ENCODE results near the gene ZBED3.

ZBED3 gene

DNA sequence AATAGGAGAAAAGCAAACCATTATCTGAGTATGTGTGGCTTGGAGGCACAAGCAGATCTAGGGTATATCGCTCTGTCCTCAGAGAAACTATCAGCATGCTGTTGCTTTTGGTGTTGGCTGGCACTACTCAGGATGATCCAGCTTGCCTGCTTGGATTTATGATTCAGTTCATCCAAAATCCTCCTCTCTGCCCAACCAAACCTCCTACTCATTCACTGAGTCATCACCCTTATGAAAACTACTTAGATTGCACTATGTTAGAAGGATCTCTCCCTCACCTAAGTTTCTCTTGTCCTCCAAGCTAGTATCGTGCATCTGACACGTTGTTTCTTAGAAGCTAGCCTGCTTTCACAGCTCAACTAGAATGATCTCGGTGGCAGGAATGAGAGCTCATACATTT is 14.2 kb upstream of the ZBED3 start:
- Histone ChIP-seq H3K9ac (no peak overlapping the region), H3K36me3 (ENCODE audit: insufficient read depth) (no peaks in the 10 kb centered on the region), H4K20me1 (ENCODE audit: insufficient read depth) (no peaks in the 10 kb centered on the region), H2AFZ (ENCODE audit: low read depth) (no peak overlapping the region), H3K4me1 (ENCODE audit: low read depth, poor library complexity, severe bottlenecking) (no peaks in the 10 kb centered on the region), H3K27ac (no peak overlapping the region), H3K4me3 (IDR thresholded peaks at IDR 0.05; ENCODE audit: insufficient read depth, low read depth, low read length) (no peak overlapping the region), H3K4me2 (no peak overlapping the region), H3K27me3 (ENCODE audit: insufficient read depth, low read depth) (no peaks in the 10 kb centered on the region), H3K79me2 (ENCODE audit: insufficient read depth, low read depth) (no peaks in the 10 kb centered on the region)
- TF ChIP-seq, protein P1, sequence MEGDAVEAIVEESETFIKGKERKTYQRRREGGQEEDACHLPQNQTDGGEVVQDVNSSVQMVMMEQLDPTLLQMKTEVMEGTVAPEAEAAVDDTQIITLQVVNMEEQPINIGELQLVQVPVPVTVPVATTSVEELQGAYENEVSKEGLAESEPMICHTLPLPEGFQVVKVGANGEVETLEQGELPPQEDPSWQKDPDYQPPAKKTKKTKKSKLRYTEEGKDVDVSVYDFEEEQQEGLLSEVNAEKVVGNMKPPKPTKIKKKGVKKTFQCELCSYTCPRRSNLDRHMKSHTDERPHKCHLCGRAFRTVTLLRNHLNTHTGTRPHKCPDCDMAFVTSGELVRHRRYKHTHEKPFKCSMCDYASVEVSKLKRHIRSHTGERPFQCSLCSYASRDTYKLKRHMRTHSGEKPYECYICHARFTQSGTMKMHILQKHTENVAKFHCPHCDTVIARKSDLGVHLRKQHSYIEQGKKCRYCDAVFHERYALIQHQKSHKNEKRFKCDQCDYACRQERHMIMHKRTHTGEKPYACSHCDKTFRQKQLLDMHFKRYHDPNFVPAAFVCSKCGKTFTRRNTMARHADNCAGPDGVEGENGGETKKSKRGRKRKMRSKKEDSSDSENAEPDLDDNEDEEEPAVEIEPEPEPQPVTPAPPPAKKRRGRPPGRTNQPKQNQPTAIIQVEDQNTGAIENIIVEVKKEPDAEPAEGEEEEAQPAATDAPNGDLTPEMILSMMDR (conservative IDR thresholded peaks at IDR 0.05; ENCODE audit: low read depth, low read length): no peak

DNA sequence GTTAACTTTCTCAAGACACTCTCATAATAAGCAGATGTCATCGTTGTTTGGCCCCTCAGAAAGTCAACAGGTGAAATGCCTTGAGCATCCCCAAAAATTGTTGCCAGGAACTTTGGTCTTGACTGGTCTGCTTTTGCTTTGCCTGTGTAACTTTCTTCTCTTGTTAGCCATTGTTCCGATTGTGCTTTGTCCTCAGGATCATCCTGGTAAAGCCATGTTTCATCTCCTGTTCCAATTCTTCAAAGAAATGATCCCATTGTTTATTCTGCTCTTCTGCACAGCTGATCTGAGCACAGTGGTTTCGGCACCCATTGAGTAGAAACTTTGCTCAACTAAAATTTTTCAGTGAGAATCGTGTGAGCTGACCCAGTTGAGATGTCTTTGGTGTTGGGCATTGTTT is 8.1 kb upstream of the ZBED3 start:
- no peaks in the 10 kb centered on the region for H4K20me1 ChIP-seq (ENCODE audit: insufficient read depth)
- no peaks in the 10 kb centered on the region for H3K27me3 ChIP-seq (ENCODE audit: insufficient read depth, low read depth)
- no peak overlapping the region for H3K4me2 ChIP-seq
- no peak overlapping the region for H3K27ac ChIP-seq
- H3K36me3 ChIP-seq (ENCODE audit: insufficient read depth): no peaks in the 10 kb centered on the region
- H3K4me3 ChIP-seq (IDR thresholded peaks at IDR 0.05; ENCODE audit: insufficient read depth, low read depth, low read length): no peak overlapping the region
- no peak overlapping the region for H3K9ac ChIP-seq
- H3K4me1 ChIP-seq (ENCODE audit: low read depth, poor library complexity, severe bottlenecking): no peaks in the 10 kb centered on the region
- H2AFZ ChIP-seq (ENCODE audit: low read depth): no peak overlapping the region
- H3K79me2 ChIP-seq (ENCODE audit: insufficient read depth, low read depth): no peaks in the 10 kb centered on the region
- TF ChIP-seq, protein P1 (conservative IDR thresholded peaks at IDR 0.05; ENCODE audit: low read depth, low read length): no peak

DNA sequence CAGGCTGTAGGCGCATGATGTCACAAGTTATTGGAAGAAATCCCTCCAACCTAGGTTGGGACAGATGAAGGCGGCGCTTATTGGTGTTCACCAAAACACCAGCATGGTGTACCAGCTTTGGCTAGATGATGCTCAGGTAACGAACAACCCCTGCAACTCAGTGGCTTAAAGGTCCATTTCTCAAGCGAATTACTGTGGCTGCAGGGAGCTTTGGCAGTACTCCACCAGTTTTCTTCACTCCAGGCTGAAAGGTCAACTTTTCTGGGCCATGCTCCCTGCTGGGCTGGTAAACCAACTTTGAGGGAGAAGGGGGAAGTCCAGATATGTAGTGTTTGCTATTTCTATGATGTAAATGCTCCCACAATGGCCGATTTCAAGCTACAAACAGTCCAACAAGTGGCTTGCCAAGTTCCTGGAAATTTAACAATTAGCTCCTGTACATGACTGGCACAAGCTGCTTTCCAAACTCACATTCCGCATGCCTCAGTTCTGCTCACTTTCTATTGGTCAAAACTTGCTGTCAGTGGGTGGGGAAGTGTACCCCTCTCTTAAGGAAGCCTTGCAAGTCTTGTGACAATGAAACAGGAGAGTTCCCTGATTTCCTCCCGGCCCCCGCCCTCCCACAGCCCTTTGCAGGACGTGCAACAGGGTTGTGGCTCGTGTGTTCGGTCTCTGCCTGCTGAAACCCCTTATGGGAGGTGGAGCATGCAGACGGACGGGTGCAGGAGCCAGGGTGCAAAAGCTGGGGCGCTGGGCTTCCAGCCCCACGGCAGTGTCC is 588 bp upstream of the ZBED3 start:
- H2AFZ ChIP-seq (ENCODE audit: low read depth): peak overlapping the region; percentile 98
- H3K79me2 ChIP-seq (ENCODE audit: insufficient read depth, low read depth): no peaks in the 10 kb centered on the region
- peak overlapping the region; percentile 39 for H3K4me3 ChIP-seq (IDR thresholded peaks at IDR 0.05; ENCODE audit: insufficient read depth, low read depth, low read length)
- TF ChIP-seq, protein P1 (conservative IDR thresholded peaks at IDR 0.05; ENCODE audit: low read depth, low read length): no peak
- peak overlapping the region; percentile 94; the same call in 1 of the 2 replicates for H3K9ac ChIP-seq
- H3K36me3 ChIP-seq (ENCODE audit: insufficient read depth): no peaks in the 10 kb centered on the region
- peak overlapping the region; percentile 91 for H3K27ac ChIP-seq
- H4K20me1 ChIP-seq (ENCODE audit: insufficient read depth): no peaks in the 10 kb centered on the region
- H3K4me2 ChIP-seq: peak overlapping the region; percentile 64
- no peaks in the 10 kb centered on the region for H3K27me3 ChIP-seq (ENCODE audit: insufficient read depth, low read depth)
- peaks cover 19% of the 10 kb centered on the region for H3K4me1 ChIP-seq (ENCODE audit: low read depth, poor library complexity, severe bottlenecking)

DNA sequence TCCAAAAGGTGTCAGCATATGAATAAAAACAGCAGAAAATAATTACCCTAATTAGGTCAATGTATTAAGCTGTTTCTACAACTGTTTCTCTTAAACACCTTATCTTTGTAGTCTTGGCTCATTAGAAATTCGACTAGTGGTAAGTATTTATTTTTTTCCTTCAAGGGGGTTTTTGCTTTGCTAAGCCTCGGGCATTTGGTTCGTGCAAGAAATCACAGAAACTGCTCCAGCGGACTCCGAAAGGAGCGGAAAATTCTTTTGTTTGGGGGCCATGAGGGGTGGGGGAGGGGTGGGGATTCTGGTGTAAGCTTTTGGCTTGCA is 757 bp downstream of the ZBED3 start:
- H3K4me2 ChIP-seq: peak overlapping the region; percentile 64
- H3K4me3 ChIP-seq (IDR thresholded peaks at IDR 0.05; ENCODE audit: insufficient read depth, low read depth, low read length): peak overlapping the region; percentile 44
- TF ChIP-seq, protein P1 (conservative IDR thresholded peaks at IDR 0.05; ENCODE audit: low read depth, low read length): no peak; the same call in 1 of the 2 replicates
- peak overlapping the region; percentile 98 for H2AFZ ChIP-seq (ENCODE audit: low read depth)
- H3K79me2 ChIP-seq (ENCODE audit: insufficient read depth, low read depth): no peaks in the 10 kb centered on the region
- no peaks in the 10 kb centered on the region for H3K27me3 ChIP-seq (ENCODE audit: insufficient read depth, low read depth)
- H3K4me1 ChIP-seq (ENCODE audit: low read depth, poor library complexity, severe bottlenecking): peaks cover 19% of the 10 kb centered on the region
- H4K20me1 ChIP-seq (ENCODE audit: insufficient read depth): no peaks in the 10 kb centered on the region
- peak overlapping the region; percentile 94 for H3K9ac ChIP-seq
- no peaks in the 10 kb centered on the region for H3K36me3 ChIP-seq (ENCODE audit: insufficient read depth)
- H3K27ac ChIP-seq: peak overlapping the region; percentile 91

Measured in KMS-11 (cell line).